Fibroblast of skin of left biceps (primary cell): ENCODE results near the gene PARS2.
"Not testable (repeated sequence)": the region's sequence is repeated elsewhere in the genome, so short reads cannot be mapped to it uniquely, and the experiment has no call there.

Experiments
- DNase-seq, 2 experiments: peaks; one replicate each; pipeline ENCODE4 v3.0.0-alpha.2; 2013; ENCODE audit warnings: low read depth in 2 of 2

The PARS2 gene

DNA sequence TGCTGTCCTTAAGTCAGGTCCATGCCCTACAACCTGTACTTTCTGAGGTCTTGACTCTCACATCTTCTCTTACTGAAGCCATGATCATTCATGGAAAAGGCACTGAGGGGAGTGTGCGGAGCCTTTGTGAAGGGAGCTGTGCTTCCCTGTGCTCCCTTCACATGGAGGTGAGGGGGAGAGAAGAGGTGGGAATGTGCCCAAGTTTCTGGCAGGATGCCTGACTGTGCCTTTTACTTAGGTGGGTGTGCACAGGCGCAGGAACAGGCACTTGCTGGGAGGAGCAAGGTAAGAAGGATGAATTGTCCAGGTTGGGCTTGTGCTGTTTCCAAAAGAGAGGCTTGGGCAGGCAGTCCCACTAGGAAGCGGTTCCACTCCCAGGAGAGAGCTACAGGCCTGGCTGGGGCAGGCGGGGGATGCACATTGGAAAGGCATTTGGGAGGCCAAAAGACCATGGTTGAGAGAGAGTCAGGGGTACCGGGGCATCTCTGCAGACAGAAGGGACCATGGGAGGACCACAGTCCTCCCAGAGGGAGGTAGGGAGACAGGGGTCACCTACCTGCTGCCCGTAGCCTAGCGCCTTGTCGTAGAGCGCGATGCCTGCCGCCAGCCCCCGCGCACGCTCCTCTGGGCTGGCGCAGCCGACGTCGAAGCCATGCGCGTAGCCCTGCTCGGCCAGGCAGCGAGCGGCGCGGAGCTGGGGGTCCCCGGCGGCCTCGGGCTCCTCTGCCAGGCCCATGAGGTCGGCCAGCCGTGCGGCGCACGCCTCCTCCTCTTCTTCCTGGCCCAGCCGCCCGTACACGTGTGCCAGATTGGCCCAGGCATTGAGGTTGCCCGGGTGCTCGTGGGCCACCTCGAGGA lies 35.9 kb upstream of the PARS2 start:
- DNase-seq, result no peak

GRCh38 chr1:54798769-54799641 lies 34.7 kb upstream of the PARS2 start:
- DNase-seq, result no peak

DNA sequence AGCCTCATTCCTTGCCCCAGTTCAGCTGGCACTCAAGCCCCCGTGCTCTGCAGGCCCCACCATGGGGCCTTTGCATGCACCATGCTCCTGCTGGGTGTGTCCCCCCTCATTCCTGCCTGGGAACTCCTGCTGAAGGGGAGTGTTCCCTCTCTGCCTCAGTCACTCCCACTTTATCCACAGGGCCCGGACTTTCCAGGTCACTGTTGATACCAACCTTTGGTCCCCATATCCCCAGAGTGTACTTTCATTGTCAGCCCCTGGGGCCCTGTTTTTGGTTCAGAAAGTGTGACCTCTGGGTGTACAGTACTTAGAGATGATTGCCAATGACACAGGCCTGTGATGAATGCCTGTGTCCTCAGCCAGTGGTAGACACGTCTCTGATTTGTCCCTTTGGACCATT lies 33.9 kb upstream of the PARS2 start:
- no peak for DNase-seq

GRCh38 chr1:54796902-54797301 lies 32.6 kb upstream of the PARS2 start:
- no peak for DNase-seq

GRCh38 chr1:54795841-54796468 lies 31.6 kb upstream of the PARS2 start:
- no peak for DNase-seq

- DNase-seq, result no peak
These were observed 31.0 kb upstream of the PARS2 start for GRCh38 chr1:54795356-54795665.

DNA sequence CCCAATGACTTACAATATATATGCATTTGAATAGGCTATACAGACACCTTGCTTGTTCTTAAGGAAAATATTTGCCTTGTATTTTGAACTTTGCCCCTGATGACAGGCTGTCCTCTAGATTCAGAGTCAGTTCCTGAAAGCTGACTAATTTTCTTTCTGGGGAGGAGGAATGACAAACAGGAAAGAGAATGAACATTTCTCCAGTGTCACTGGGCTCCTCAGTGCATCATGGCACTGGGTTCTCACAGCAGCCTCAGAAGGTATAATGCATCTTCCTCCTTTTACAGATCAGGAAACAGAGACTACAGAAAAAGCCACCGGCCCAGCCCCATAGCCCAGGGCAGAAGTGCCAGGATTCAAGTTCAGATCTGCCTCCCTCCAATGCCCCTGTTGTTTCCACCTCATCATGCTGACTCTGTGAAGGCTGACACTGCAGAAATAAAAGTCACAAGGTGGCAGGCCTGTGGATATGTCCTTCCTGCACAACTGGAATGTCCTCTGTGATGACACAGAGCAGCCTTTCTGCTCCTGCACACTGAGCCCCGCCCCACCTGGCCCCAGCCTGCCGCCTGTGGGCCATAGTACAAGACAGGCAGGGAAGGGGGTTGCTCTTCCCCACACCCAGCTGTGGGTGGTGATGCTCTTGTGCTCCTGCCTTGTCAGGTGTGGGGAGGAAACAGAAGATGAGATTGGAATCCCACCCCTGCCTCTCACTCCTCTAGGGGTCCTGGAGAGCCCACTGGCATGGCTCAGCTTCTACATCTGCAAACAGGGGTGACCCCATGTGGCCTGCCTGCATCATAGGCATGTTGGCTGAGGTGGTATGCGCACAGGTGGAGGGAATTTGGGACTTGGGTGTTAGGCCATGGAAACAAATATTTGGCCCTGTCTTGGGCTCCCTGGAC lies 30.4 kb upstream of the PARS2 start:
- no peak for DNase-seq

DNA sequence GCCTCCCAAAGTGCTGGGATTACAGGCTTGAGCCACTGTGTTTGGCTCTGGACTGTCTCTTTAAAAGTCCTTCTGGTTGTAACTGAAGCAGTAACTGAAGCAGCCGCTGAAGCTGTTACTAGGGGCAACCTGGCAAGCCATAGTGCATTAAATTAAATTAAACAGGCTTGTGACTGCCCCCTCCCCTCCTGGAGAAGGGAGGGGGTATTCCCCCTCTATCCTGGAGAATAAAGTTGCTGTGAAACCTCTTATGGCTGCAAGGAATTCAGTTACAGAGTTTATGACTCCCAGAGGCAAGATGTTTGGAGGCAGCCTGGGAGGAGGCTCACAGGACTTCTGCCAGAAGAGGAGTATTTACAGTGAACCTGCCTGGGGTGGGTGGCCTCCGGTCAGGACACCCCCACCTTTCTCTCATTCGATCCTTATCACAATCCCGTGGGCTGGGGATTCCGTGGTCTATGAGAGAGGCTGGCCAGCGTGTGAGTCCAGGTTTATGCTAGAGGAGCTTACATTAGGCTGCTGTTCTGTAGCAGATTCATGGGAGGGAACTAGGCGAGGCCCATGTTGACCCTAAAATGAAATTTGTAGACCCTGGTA lies 28.5 kb upstream of the PARS2 start:
- no peak for DNase-seq

GRCh38 chr1:54791880-54792522 lies 27.7 kb upstream of the PARS2 start:
- no peak for DNase-seq

GRCh38 chr1:54788459-54788858 lies 24.1 kb upstream of the PARS2 start:
- no peak for DNase-seq

- no peak for DNase-seq
These were observed 23.3 kb upstream of the PARS2 start for GRCh38 chr1:54787604-54788003.

- no peak for DNase-seq
These were observed 22.5 kb upstream of the PARS2 start for GRCh38 chr1:54786778-54787177.

DNA sequence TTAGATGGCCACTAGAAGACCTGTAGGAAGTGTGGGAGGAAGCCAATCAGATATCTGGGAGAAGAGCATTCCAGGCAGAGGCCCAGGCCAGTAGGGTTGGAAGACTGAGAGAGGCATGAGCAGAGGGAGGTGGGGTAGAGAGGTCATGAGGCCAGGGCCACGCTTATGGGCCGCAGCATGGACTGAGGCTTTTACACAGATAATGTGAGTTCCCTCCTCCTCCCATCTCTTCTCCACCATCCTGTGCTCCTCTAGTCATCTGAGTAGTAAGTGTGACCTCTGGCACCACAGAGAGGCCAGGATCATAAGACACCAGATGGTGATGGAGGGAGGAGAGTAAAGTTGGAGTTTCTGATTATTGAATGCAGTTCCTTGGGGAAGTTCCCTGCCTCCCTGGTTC lies 19.7 kb upstream of the PARS2 start:
- DNase-seq, result no peak

- DNase-seq, result no peak
These were observed 18.3 kb upstream of the PARS2 start for GRCh38 chr1:54782588-54782987.

DNA sequence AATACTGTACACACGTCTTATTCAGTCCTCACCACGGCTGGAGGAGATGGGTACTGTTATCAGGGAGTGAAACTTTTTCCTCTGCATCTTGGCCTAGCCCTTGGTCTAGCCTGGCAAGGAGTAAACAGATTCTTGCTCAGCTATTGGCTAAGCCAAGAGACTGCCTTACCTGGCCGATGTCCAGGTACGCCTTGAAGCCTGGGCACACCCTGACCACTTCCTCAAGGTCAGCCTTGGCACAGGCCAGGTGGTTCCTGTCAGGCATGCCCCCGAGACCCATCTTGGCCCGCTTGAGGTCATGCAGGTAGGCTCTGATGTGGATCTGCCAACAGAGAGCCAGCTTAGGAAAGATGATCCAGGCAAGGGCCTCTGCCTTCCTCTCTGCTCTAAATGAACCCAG lies 17.8 kb upstream of the PARS2 start:
- no peak for DNase-seq

DNA sequence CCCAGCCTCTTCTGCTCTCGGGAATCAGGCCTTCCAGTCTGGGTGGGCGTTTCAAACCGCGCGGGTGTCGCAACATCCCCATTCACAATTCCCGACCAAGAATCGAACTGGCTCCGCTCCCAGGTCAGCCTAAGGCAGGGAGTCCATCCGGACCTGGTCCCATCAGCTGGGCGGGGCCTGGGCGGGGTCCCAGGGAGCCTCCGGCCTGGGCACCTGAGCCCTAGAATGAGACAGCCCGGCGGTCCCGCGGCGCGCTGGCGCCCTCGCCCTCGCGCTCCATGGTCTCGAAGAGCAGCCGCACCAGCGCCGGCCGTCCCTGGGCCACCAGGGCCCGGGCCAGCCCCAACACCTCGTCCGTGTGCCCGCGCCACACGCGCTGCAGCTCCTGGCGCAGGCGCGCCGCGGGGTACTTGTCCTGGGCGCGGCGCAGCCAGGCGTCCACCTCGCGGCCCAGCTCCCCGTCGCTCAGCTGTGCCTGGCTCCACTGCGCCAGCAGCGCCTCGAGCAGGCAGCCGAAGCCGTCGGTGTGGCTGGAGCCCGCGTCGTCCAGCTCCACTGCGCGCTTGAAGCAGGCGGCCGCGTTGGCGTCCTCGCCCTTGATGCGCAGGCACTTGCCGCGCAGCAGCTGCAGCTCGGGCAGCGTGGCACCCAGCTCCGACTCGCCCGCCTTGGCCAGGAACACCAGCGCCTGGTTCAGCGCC lies 16.9 kb upstream of the PARS2 start:
- DNase-seq, result no peak

DNA sequence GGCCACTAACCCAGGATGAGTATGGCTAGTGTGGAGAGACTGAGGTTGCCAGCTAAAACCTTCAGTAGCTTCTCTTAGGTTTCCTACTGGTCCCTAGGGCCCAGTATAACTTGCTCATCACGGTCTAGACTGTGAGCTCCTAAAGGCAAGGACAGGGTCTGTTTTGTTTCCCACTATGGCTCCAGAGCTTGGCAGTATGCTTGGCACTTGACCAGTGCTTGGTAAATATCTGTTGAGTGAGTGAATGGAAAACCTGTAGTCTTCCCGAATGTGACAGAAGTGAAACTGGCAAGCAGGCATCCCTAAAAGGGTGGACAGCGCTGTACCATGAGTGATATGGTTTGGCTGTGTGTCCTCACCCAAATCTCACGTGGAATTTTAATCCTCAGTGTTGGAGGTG lies 13.1 kb upstream of the PARS2 start:
- no peak for DNase-seq

- DNase-seq, result no peak
These were observed 12.7 kb upstream of the PARS2 start for GRCh38 chr1:54777011-54777410.

DNA sequence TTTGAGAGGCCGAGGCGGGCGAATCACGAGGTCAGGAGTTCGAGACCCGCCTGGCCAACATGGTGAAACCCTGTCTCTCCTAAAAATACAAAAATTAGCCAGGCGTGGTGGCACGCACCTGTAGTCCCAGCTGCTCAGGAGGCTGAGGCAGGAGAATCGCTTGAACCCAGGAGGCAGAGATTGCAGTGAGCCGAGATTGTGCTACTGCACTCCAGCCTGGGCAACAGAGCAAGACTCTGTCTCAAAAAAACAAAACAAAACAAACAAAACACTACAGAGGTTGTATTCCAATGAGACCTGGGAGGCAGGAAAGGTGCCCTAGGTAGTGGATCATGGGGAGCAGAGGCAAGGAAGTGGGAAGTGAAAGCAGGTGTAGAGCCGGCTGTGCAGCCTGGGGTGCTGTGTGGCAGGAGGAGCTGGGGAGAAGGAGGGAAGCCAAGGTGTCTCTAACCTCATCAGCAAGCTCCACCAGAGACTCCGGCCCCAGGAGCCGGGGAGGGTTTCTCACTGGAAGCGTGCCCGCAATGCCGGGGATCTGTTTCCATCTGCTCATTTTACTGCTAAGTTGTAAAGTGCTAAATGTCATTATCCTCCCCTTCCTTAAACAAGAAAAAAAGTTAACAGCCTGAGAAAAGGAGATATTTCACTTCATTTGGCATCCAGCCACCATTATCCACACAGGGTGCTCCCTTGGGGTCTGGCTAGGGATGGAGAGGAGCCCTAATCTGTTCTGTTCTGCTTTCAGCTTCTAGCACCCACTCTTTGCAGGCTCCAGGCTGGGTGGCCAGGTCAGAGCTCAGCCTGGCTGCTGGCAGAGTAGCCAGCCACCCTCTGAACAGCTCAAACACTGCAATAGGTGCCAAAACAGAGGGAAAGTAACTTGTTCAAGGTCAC lies 11.8 kb upstream of the PARS2 start:
- DNase-seq, result not testable (repeated sequence)
